A549 treated with Mapracorat at 1 μM for 4 hours (cell line): ENCODE data around the gene NSMCE3. TPM values are rescaled to one million over a fixed set of nuclear protein-coding genes. Genes with fewer than 3 reads are reported as not detected.

Source experiments
- total RNA-seq: library from RNA; stranded (reverse); fragments of 200-300 nt; extraction: Qiagen RNA extraction; gene quantifications from 5 replicates; pipeline ENCODE4 v1.2.3, GENCODE V29; 2022

Gene NSMCE3
- total RNA-seq: 13.7 to 15.5 TPM (median 14.5 TPM) in 5 replicates

GRCh38 chr15:29269485-29270168, at the start of gene NSMCE3:
TSS of gene NSMCE3 (minus strand) at chr15:29269822. CDS start at chr15:29269705, 117 bp downstream.

